ENCODE data around the gene TRIM10.

- TF ChIP-seq CTCF (IDR thresholded peaks at IDR 0.05): no peak
- TF ChIP-seq POLR2AphosphoS5 (IDR thresholded peaks at IDR 0.05): no peak
- no peak for TF ChIP-seq EP300 (IDR thresholded peaks at IDR 0.05; ENCODE audit: low read depth)
Observed at GRCh38 chr6:30136570-30137286, 24.3 kb downstream of the TRIM10 start.
